Stomach (tissue), 4 donors: Measurements from ENCODE around the gene MBD6.
"Not testable (repeated sequence)": the region's sequence is repeated elsewhere in the genome, so short reads cannot be mapped to it uniquely, and the experiment has no call there.

Experiments used
- EP300 ChIP-seq: sonication (generic); formaldehyde crosslinking; IDR thresholded peaks from one replicate; pipeline ENCODE4 v1.6.1; 2017; ENCODE audit warnings: antibody characterized with exemption
- POLR2A ChIP-seq, 4 donors: fragments of 450-650 bp; IDR thresholded peaks; one replicate each; pipeline ENCODE4 v1.6.1; 2016; ENCODE audit warnings: antibody characterized with exemption in 4 of 4, control low read depth in 2 of 4, mild to moderate bottlenecking in 1 of 4, moderate library complexity in 1 of 4
- POLR2AphosphoS5 ChIP-seq, 3 donors: sonication (generic); formaldehyde crosslinking; IDR thresholded peaks; one replicate each; pipeline ENCODE4 v1.6.1; 2016; ENCODE audit warnings: antibody characterized with exemption in 3 of 3
- TF ChIP-seq, protein P1 (sequence below), 7 experiments: fragments of 450-650 bp in 4 of 7; fragments of 200-600 bp in 3 of 7; sonication (generic) in 3 of 7; IDR thresholded peaks; one replicate each; pipeline ENCODE4 v1.5.1; 2016 to 2019; ENCODE audit warnings: antibody characterized with exemption in 7 of 7, control low read depth in 2 of 7, mild to moderate bottlenecking in 1 of 7

DNA sequence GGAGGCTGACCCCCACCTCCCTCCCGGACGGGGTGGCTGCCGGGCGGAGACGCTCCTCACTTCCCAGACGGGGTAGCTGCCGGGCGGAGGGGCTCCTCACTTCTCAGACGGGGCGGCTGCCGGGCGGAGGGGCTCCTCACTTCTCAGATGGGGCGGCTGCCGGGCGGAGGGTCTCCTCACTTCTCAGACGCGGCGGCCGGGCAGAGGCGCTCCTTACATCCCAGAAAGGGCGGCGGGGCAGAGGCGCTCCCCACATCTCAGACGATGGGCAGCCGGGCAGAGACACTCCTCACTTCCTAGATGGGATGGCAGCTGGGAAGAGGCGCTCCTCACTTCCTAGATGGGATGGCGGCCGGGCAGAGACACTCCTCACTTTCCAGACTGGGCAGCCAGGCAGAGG, 14.8 kb upstream of the MBD6 start:
- not testable (repeated sequence) for TF ChIP-seq POLR2AphosphoS5 (IDR thresholded peaks at IDR 0.05); EP300; POLR2A (IDR thresholded peaks at IDR 0.05)
- TF ChIP-seq, protein P1, sequence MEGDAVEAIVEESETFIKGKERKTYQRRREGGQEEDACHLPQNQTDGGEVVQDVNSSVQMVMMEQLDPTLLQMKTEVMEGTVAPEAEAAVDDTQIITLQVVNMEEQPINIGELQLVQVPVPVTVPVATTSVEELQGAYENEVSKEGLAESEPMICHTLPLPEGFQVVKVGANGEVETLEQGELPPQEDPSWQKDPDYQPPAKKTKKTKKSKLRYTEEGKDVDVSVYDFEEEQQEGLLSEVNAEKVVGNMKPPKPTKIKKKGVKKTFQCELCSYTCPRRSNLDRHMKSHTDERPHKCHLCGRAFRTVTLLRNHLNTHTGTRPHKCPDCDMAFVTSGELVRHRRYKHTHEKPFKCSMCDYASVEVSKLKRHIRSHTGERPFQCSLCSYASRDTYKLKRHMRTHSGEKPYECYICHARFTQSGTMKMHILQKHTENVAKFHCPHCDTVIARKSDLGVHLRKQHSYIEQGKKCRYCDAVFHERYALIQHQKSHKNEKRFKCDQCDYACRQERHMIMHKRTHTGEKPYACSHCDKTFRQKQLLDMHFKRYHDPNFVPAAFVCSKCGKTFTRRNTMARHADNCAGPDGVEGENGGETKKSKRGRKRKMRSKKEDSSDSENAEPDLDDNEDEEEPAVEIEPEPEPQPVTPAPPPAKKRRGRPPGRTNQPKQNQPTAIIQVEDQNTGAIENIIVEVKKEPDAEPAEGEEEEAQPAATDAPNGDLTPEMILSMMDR (IDR thresholded peaks at IDR 0.05), result not testable (repeated sequence)
